Measurements from ENCODE around the gene PCDHA10. TPM values are rescaled to one million over a fixed set of nuclear protein-coding genes. Genes with fewer than 3 reads are reported as not detected.
"Not testable (repeated sequence)": the region's sequence is repeated elsewhere in the genome, so short reads cannot be mapped to it uniquely, and the experiment has no call there.

The PCDHA10 gene
- polyA plus RNA-seq, 2 donors, result under 0.01 to 0.02 TPM

DNA sequence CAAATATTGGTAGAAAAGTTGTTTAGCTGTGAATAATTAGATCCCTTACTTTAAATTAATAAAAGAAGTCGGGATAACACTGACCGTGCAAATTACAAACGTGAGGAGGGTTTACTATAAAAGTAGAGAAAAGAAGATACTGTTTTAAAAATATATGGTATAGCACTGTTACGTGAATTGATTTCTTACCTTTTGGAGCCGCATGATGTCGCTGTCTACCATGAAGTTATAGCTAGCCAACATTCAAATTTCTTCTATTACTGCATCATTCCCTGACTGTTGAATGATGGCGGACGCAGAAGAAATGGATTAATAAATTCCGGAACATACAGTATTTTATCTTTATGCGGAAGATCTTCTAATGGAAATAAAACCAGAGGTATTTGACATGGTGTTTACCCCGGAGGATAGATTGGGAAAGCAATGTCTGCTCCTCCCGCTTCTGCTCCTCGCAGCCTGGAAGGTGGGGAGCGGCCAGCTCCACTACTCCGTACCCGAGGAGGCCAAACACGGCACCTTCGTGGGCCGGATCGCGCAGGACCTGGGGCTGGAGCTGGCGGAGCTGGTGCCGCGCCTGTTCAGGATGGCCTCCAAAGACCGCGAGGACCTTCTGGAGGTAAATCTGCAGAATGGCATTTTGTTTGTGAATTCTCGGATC, 27.9 kb upstream of the PCDHA10 start, which contains the start of gene PCDHA6:
Gene PCDHA6 (plus strand): TSS at position 257 of the 658 bp plus-strand sequence. CDS start 132 bp downstream, at position 389.
- no peak within 1 kb of the TSS for H3K4me3 ChIP-seq (ENCODE audit: low read depth in 1 of 2, low read length in 2 of 2)
- no peaks in the 10 kb centered on the region for H3K4me1 ChIP-seq (ENCODE audit: control insufficient read depth in 2 of 2, insufficient read depth in 2 of 2, low read length in 1 of 2)
- 20 to 24% methylated on average over 27 of the region's 27 CpGs for WGBS, 2 donors
- H3K27me3 ChIP-seq (ENCODE audit: control insufficient read depth in 1 of 2, insufficient read depth in 2 of 2, low read length in 2 of 2), result no peaks in the 10 kb centered on the region
- no peaks in the 10 kb centered on the region for H3K36me3 ChIP-seq (ENCODE audit: control insufficient read depth in 2 of 2, insufficient read depth in 2 of 2, low read length in 1 of 2)
- H3K27ac ChIP-seq (ENCODE audit: low read depth in 2 of 2, low read length in 1 of 2), result no peak within 1 kb of the TSS
- peaks cover 20 to 25% of the 10 kb centered on the region in 2 donors for H3K9me3 ChIP-seq (ENCODE audit: control insufficient read depth in 2 of 2, insufficient read depth in 1 of 2, low read depth in 1 of 2, low read length in 1 of 2)

DNA sequence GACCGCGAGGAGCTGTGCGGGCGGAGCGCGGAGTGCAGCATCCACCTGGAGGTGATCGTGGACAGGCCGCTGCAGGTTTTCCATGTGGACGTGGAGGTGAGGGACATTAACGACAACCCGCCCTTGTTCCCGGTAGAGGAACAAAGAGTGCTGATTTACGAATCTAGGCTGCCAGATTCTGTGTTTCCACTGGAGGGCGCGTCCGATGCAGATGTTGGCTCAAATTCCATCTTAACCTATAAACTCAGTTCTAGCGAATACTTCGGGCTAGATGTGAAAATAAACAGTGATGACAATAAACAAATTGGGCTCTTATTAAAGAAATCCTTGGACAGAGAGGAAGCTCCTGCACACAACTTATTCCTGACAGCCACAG, 27.3 kb upstream of the PCDHA10 start:
- peaks cover 16 to 20% of the 10 kb centered on the region in 2 donors for H3K9me3 ChIP-seq (ENCODE audit: control insufficient read depth in 2 of 2, insufficient read depth in 1 of 2, low read depth in 1 of 2, low read length in 1 of 2)
- no peaks in the 10 kb centered on the region for H3K27me3 ChIP-seq (ENCODE audit: control insufficient read depth in 1 of 2, insufficient read depth in 2 of 2, low read length in 2 of 2)
- no peak overlapping the region for H3K4me3 ChIP-seq (ENCODE audit: low read depth in 1 of 2, low read length in 2 of 2)
- H3K4me1 ChIP-seq (ENCODE audit: control insufficient read depth in 2 of 2, insufficient read depth in 2 of 2, low read length in 1 of 2), result no peaks in the 10 kb centered on the region
- WGBS, 2 donors, result 18 to 31% methylated on average over 18 of the region's 18 CpGs
- H3K36me3 ChIP-seq (ENCODE audit: control insufficient read depth in 2 of 2, insufficient read depth in 2 of 2, low read length in 1 of 2), result no peaks in the 10 kb centered on the region
- H3K27ac ChIP-seq (ENCODE audit: low read depth in 2 of 2, low read length in 1 of 2), result no peak overlapping the region

DNA sequence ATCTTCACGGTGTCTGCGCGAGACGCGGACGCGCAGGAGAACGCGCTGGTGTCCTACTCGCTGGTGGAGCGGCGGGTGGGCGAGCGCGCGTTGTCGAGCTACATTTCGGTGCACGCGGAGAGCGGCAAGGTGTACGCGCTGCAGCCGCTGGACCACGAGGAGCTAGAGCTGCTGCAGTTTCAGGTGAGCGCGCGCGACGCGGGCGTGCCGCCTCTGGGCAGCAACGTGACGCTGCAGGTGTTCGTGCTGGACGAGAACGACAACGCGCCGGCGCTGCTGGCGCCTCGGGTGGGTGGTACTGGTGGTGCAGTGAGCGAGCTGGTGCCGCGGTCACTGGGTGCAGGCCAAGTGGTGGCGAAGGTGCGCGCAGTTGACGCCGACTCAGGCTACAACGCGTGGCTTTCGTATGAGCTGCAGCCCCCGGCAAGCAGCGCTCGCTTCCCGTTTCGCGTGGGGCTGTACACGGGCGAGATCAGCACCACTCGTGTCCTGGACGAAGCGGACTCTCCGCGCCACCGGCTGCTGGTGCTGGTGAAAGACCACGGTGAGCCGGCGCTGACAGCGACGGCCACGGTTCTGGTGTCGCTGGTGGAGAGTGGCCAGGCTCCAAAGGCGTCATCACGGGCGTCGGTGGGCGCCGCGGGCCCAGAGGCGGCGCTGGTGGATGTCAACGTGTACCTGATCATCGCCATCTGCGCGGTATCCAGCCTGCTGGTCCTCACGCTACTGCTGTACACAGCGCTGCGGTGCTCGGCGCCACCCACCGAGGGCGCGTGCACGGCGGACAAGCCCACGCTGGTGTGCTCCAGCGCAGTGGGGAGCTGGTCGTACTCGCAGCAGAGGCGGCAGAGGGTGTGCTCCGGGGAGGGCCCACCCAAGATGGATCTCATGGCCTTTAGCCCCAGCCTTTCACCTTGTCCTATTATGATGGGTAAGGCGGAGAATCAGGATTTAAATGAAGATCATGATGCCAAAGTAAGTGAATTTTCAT, 25.9 kb upstream of the PCDHA10 start:
- H3K4me1 ChIP-seq (ENCODE audit: control insufficient read depth in 2 of 2, insufficient read depth in 2 of 2, low read length in 1 of 2); H3K27me3 ChIP-seq (ENCODE audit: control insufficient read depth in 1 of 2, insufficient read depth in 2 of 2, low read length in 2 of 2); H3K4me3 ChIP-seq (ENCODE audit: low read depth in 1 of 2, low read length in 2 of 2); H3K36me3 ChIP-seq (ENCODE audit: control insufficient read depth in 2 of 2, insufficient read depth in 2 of 2, low read length in 1 of 2); H3K27ac ChIP-seq (ENCODE audit: low read depth in 2 of 2, low read length in 1 of 2): not testable (repeated sequence)
- WGBS, 2 donors, result 43 to 50% methylated on average over 97 to 106 of the region's 106 CpGs
- H3K9me3 ChIP-seq (ENCODE audit: control insufficient read depth in 2 of 2, insufficient read depth in 1 of 2, low read depth in 1 of 2, low read length in 1 of 2), result peaks cover 15 to 18% of the 10 kb centered on the region in 2 donors

DNA sequence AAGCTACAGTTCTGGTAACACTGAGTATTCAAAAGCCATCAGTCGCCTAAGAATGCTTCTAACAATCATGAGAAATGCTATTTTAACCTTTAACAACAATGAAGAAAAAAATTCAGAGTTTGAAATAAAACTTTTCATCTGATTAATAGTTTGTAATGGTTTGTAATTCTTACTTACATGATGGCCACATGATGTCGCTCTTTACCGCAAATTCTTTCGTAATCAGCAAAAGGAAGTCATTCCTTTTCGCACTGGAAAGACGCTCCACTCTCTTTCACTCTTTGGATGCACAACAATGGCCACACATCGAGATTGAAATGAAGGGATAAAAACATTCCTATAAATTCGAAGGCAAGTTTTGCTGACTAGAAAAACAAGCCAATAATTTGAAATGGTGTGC, 21.7 kb upstream of the PCDHA10 start, which contains the start of gene PCDHA7:
Gene PCDHA7 (plus strand): TSS at position 277 of the 400 bp plus-strand sequence. CDS start 115 bp downstream, at position 392.
- H3K4me3 ChIP-seq (ENCODE audit: low read depth in 1 of 2, low read length in 2 of 2), result no peak within 1 kb of the TSS
- 11 to 13% methylated on average over 8 of the region's 8 CpGs for WGBS, 2 donors

DNA sequence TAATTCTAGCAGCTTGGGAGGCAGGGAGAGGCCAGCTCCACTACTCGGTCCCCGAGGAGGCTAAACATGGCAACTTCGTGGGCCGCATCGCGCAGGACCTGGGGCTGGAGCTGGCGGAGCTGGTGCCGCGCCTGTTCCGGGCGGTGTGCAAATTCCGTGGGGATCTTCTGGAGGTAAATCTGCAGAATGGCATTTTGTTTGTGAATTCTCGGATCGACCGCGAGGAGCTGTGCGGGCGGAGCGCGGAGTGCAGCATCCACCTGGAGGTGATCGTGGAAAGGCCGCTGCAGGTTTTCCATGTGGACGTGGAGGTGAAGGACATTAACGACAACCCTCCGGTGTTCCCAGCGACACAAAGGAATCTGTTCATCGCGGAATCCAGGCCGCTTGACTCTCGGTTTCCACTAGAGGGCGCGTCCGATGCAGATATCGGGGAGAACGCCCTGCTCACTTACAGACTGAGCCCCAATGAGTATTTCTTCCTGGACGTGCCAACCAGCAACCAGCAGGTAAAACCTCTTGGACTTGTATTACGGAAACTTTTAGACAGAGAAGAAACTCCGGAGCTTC, 21.2 kb upstream of the PCDHA10 start:
- H3K9me3 ChIP-seq (ENCODE audit: control insufficient read depth in 2 of 2, insufficient read depth in 1 of 2, low read depth in 1 of 2, low read length in 1 of 2), result peaks cover 21 to 25% of the 10 kb centered on the region in 2 donors
- 25 to 29% methylated on average over 23 to 28 of the region's 38 CpGs for WGBS, 2 donors
- H3K27ac ChIP-seq (ENCODE audit: low read depth in 2 of 2, low read length in 1 of 2); H3K4me3 ChIP-seq (ENCODE audit: low read depth in 1 of 2, low read length in 2 of 2); H3K36me3 ChIP-seq (ENCODE audit: control insufficient read depth in 2 of 2, insufficient read depth in 2 of 2, low read length in 1 of 2); H3K4me1 ChIP-seq (ENCODE audit: control insufficient read depth in 2 of 2, insufficient read depth in 2 of 2, low read length in 1 of 2); H3K27me3 ChIP-seq (ENCODE audit: control insufficient read depth in 1 of 2, insufficient read depth in 2 of 2, low read length in 2 of 2): not testable (repeated sequence)

More for the DNA sequence above, 21.7 kb upstream of the PCDHA10 start, which contains the start of gene PCDHA7:
- Histone ChIP-seq H3K9me3 (ENCODE audit: control insufficient read depth in 2 of 2, insufficient read depth in 1 of 2, low read depth in 1 of 2, low read length in 1 of 2) (peaks cover 21 to 27% of the 10 kb centered on the region in 2 donors), H3K27me3 (ENCODE audit: control insufficient read depth in 1 of 2, insufficient read depth in 2 of 2, low read length in 2 of 2) (no peaks in the 10 kb centered on the region), H3K4me1 (ENCODE audit: control insufficient read depth in 2 of 2, insufficient read depth in 2 of 2, low read length in 1 of 2) (no peaks in the 10 kb centered on the region), H3K36me3 (ENCODE audit: control insufficient read depth in 2 of 2, insufficient read depth in 2 of 2, low read length in 1 of 2) (no peaks in the 10 kb centered on the region), H3K27ac (ENCODE audit: low read depth in 2 of 2, low read length in 1 of 2) (no peak within 1 kb of the TSS)

DNA sequence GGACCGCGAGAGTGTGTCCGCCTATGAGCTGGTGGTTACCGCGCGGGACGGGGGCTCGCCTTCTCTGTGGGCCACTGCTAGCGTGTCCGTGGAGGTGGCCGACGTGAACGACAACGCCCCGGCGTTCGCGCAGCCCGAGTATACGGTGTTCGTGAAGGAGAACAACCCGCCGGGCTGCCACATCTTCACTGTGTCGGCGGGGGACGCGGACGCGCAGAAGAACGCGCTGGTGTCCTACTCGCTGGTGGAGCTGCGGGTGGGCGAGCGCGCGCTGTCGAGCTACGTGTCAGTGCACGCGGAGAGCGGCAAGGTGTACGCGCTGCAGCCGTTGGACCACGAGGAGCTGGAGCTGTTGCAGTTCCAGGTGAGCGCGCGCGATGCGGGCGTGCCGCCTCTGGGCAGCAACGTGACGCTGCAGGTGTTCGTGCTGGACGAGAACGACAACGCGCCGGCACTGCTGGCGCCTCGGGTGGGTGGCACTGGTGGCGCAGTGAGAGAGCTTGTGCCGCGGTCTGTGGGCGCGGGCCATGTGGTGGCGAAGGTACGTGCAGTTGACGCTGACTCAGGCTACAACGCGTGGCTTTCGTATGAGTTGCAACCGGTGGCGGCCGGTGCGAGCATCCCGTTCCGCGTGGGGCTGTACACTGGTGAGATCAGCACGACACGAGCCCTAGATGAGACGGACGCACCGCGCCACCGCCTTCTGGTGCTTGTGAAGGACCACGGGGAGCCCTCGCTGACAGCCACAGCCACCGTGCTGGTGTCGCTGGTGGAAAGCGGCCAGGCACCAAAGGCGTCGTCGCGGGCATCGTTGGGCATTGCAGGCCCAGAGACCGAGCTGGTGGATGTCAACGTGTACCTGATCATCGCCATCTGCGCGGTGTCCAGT, 19.8 kb upstream of the PCDHA10 start:
- Histone ChIP-seq H3K27me3 (ENCODE audit: control insufficient read depth in 1 of 2, insufficient read depth in 2 of 2, low read length in 2 of 2) (no peaks in the 10 kb centered on the region), H3K36me3 (ENCODE audit: control insufficient read depth in 2 of 2, insufficient read depth in 2 of 2, low read length in 1 of 2) (no peaks in the 10 kb centered on the region), H3K4me1 (ENCODE audit: control insufficient read depth in 2 of 2, insufficient read depth in 2 of 2, low read length in 1 of 2) (no peaks in the 10 kb centered on the region), H3K27ac (ENCODE audit: low read depth in 2 of 2, low read length in 1 of 2) (no peak overlapping the region), H3K4me3 (ENCODE audit: low read depth in 1 of 2, low read length in 2 of 2) (no peak overlapping the region), H3K9me3 (ENCODE audit: control insufficient read depth in 2 of 2, insufficient read depth in 1 of 2, low read depth in 1 of 2, low read length in 1 of 2) (peaks cover 15 to 18% of the 10 kb centered on the region in 2 donors)
- WGBS, 2 donors, result 48 to 51% methylated on average over 97 to 103 of the region's 103 CpGs

DNA sequence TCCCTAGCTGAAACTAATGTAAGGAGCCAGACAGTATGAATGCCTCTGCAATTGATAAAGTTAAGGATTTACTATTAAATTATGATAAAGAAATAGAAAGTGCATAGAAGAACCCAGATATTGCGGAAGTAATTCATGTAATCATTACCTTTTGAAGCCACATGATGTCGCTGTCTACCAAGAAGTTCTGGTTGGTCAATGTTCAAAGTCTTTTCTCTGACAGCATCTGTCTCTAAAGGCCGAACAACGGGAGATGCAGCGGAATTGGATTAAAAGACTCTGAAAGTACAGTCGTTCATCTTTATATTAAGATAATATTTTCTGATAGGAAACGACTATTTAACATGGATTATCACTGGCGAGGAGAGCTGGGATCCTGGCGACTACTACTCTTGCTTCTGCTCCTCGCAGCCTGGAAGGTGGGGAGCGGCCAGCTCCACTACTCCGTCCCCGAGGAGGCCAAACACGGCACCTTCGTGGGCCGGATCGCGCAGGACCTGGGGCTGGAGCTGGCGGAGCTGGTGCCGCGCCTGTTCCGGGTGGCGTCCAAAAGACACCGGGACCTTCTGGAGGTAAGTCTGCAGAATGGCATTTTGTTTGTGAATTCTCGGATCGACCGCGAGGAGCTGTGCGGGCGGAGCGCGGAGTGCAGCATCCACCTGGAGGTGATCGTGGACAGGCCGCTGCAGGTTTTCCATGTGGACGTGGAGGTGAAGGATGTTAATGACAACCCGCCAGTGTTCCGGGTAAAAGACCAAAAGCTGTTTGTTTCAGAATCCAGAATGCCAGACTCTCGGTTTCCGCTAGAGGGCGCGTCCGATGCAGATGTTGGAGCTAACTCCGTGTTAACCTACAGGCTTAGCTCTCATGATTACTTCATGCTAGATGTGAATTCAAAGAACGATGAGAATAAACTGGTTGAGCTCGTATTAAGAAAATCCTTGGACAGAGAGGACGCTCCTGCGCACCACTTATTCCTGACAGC, 14.4 kb upstream of the PCDHA10 start, which contains the start of gene PCDHA8:
Gene PCDHA8 (plus strand): TSS at position 210 of the 985 bp plus-strand sequence. CDS start 135 bp downstream, at position 345.
- Histone ChIP-seq H3K9me3 (ENCODE audit: control insufficient read depth in 2 of 2, insufficient read depth in 1 of 2, low read depth in 1 of 2, low read length in 1 of 2) (peaks cover 2 to 24% of the 10 kb centered on the region in 2 donors), H3K4me1 (ENCODE audit: control insufficient read depth in 2 of 2, insufficient read depth in 2 of 2, low read length in 1 of 2) (no peaks in the 10 kb centered on the region), H3K27ac (ENCODE audit: low read depth in 2 of 2, low read length in 1 of 2) (no peak within 1 kb of the TSS), H3K36me3 (ENCODE audit: control insufficient read depth in 2 of 2, insufficient read depth in 2 of 2, low read length in 1 of 2) (no peaks in the 10 kb centered on the region), H3K27me3 (ENCODE audit: control insufficient read depth in 1 of 2, insufficient read depth in 2 of 2, low read length in 2 of 2) (no peaks in the 10 kb centered on the region), H3K4me3 (ENCODE audit: low read depth in 1 of 2, low read length in 2 of 2) (no peak within 1 kb of the TSS)
- WGBS, 2 donors, result 25 to 32% methylated on average over 41 to 47 of the region's 47 CpGs
